NCI-H2171 treated with DMSO at 0.1 percent for 48 hours (cell line): Measurements from ENCODE around the gene FOLR2.

ENCODE experiments used
- DNase-seq: peaks from one replicate; lab custom pipeline; 2025; lab: John Stamatoyannopoulos, UW

FOLR2 gene

GRCh38 chr11:72229925-72230763 is 13.6 kb downstream of the FOLR2 start:
- DNase-seq, result no peak

GRCh38 chr11:72230764-72231365 is 14.3 kb downstream of the FOLR2 start:
- DNase-seq, result no peak

DNA sequence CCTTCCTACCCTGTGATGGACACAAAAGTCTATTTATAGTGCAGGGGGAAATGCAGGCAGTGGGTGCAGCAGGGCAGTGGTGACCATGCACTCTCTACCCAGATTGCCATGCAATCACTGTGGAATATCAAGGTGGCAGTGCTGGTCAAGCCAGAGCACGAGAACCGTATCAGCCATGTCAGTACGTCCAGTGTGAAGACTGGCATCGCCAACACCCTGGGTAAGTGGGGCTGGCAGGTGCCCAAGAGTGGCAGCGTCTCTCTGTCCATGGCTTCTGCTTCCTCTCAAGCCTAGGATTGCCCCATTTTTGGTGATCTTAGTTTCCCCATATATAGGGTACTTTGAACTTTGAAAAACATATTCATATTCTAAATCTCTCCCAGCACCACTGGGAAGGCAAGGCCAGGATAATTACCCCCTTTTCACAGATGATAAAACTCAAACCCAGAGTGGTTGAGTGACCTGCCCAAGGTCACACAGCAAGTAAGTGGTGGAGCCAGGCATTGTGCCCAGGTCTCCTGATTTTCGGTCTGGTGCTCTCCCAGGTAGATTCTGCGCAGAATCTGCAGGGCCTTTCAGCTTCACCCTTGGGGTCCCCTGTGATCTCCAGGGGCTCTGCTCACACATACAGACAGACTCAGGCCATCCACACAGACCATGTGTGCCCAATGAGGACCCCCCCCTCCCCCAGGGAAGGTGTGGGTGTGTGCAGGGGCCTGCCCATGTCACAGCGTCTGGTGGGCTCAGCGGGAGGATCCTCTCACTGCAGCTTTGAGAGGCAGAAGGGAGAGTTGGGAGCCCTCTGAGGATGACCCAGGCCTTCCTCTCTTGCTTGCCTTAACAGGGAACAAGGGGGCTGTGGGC is 15.0 kb downstream of the FOLR2 start:
- no peak for DNase-seq

- no peak for DNase-seq
Measured at GRCh38 chr11:72232260-72233055, 15.9 kb downstream of the FOLR2 start.

DNA sequence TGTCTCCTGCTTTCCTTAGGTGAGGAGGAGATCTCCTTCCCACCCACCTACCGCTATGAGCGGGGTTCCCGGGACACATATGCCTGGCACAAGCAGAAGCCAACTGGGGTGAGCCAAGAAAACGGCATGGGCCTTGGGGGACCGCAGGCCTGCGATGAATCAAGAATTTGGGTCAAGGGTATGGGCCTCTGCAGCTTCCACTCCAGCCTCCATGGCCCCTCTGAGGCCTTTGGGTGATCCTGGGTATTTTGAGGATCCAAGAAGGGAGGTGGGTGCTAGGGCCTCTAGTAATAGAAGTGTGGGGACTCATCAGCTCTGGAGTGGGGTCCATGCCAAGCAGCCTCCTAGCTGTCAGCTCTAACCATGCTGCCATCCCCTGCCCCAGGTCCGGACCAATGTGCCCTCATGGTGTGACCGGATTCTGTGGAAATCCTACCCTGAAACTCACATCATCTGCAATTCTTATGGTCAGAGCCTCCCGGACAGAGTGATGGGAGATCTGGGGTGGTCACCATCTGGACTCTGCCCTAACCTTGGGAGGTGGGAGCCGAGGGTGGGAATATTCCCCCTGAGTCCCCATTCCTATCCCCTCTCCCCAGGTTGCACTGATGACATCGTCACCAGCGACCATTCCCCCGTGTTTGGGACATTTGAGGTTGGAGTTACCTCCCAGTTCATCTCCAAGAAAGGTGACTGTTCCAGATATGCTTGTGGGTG is 16.6 kb downstream of the FOLR2 start:
- DNase-seq, result no peak

GRCh38 chr11:72233773-72234513 is 17.3 kb downstream of the FOLR2 start:
- DNase-seq, result no peak

DNA sequence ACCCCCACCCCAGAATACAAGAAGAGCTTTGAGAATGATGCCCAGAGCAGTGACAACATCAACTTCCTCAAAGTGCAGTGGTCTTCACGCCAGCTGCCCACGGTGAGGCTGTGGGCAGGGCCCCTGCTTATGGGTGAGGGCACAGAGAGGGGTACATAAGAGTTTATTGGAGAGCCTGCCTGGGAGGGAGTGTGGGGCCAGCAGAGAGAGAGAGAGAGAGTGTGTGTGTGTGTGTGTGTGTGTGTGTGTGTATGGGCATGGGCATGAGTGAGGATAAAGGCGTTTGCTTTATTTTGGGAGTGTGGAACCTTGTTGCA is 17.9 kb downstream of the FOLR2 start:
- DNase-seq, result no peak

- DNase-seq, result no peak
Measured at GRCh38 chr11:72234920-72235319, 18.3 kb downstream of the FOLR2 start.

- DNase-seq, result no peak
Measured at GRCh38 chr11:72235351-72236057, 18.9 kb downstream of the FOLR2 start.

DNA sequence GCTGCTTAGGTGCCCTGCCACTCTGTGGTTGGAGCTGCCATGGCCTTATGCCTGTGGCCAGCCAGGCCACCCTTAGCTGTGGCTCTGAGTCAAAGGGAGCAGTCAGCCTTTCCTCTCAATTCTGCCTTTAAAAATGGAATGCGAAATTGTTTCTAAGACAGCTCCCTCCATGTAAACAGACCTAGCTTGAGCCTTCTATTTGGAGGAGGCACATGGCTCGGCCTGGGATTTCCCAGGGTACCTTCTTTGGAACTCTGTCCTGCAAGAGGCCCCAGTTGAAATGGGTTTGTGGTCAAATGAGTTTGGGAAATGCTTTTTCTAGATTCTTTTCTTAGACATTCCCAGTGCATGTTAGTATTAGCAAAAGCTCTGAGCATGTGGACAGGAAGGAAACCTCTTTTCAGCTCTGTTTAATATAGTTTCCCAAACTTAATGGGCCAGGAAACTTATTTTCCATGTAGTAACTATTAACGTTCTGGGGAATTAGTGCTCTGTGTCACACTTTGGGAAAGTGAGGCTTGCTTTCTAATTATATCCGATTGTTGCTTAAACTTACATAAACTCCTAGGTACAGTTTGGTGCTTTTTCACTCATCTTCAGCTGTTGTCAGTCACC is 19.6 kb downstream of the FOLR2 start:
- DNase-seq, result no peak

GRCh38 chr11:72236774-72237111 is 20.1 kb downstream of the FOLR2 start:
- no peak for DNase-seq

GRCh38 chr11:72237112-72237931 is 20.7 kb downstream of the FOLR2 start:
- peak; percentile 6 for DNase-seq

DNA sequence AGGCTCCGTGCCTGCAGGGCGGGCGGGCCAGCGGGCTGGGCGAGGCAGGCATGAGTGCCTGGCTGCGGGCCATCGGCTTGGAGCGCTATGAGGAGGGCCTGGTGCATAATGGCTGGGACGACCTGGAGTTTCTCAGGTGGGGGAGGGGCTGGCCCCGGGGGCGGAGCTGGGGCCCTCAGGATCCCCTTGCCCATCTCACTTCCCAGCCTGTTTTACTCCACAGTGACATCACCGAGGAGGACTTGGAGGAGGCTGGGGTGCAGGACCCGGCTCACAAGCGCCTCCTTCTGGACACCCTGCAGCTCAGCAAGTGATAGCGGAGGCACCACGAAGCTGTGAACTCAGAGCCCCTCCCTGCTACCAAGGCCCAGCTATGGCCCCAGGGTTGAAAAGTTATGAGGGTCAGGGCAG is 21.5 kb downstream of the FOLR2 start:
- DNase-seq, result no peak

- no peak for DNase-seq
Measured at GRCh38 chr11:72238492-72239312, 22.1 kb downstream of the FOLR2 start.

GRCh38 chr11:72239313-72239848 is 22.8 kb downstream of the FOLR2 start:
- no peak for DNase-seq

- DNase-seq, result no peak
Measured at GRCh38 chr11:72239849-72240460, 23.4 kb downstream of the FOLR2 start.
